ENCODE data around the gene TAGLN.

TAGLN gene

GRCh38 chr11:117232092-117232878 is 33.1 kb downstream of the TAGLN start, which contains the start of gene RNF214:
RNF214 (plus strand) TSS chr11:117232671; CDS start chr11:117234273, 1,602 bp downstream.
- DNase-seq, result peak; percentile 67

- DNase-seq, result no peak
Measured at GRCh38 chr11:117232911-117233409, 33.8 kb downstream of the TAGLN start.

- no peak for DNase-seq
Measured at GRCh38 chr11:117238221-117238620, 39.1 kb downstream of the TAGLN start.

DNA sequence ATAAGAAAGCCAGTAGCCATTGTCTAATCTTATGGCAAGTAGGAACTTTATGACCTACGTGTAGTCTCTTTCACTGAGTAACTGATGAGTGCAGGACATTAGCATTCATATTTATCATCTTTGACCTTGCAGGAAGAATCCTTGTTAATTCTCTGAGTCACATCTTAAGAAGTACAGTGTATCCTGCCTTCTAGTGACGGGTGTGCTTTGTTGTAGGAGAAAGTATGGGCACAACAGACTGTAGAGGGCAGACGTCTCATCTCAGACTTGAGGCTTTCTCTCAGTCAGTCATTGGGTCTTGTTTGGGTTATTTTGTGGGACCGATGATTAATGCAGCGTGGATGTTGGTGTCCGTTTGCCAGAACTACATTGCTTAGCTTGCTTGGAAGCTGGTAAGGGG is 40.1 kb downstream of the TAGLN start:
- DNase-seq, result no peak

- DNase-seq, result no peak
Measured at GRCh38 chr11:117248341-117248740, 49.2 kb downstream of the TAGLN start.

DNA sequence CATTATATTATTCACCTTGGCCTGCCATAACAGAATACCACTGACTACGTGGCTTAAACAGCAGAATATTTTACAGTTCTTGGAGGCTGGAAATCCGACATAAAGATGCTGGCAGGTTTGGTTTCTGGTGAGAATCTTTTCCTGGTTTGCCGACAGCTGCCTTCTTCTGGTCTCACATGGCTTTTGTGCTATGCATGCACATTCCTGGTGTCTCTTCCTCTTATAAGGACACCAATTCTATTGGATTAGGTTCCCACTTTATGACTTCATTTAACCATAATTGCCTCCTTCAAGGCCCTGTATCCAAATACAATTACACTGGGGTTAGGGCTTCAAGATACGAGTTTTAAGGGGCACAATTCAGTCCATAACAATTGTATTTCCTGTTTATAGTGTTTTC is 50.4 kb downstream of the TAGLN start:
- DNase-seq, result no peak

DNA sequence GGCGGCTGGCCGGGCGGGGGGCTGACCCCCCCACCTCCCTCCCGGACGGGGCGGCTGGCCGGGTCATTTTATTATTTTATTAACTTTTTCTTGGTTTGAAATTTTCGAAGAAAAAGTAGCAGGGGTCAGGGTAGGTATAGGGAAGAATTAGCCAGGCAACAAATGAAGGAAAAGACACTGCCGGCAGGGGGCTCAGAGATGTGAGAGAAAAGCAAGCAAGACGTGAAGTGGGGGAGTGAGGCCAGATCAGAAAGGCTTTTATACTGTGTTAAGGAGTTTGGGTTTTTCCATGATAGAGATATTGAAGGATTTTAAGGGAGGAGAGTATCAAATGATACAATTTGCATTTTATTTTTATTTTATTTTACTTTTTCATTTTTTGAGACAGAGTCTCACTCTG is 52.3 kb downstream of the TAGLN start:
- DNase-seq, result no peak

DNA sequence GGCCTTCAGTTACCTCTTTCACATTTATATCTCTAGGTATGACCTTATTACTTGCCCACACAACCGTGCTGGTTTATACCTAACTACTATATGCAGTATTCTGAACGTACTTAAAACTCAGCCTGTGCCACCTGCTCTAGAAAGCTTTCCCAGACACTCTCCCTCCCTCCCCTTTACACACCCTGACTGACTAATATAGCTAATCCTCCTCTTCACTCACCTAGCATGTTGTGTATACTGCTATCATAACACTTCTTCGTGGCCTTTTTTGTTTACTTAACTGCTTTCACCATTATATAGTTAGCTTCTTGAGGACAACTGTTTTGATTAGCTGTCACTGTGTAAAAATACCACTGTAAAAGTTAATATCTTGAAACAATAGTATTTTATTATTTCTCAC is 56.8 kb downstream of the TAGLN start:
- no peak for DNase-seq

GRCh38 chr11:117256573-117256972 is 57.4 kb downstream of the TAGLN start:
- DNase-seq, result no peak

Data from NCI-H1092 (cell line).